OCI-LY3 (cell line): ENCODE data around the gene NOP56.

ENCODE experiments used
- H2AFZ ChIP-seq: fragments of 200-600, 300-600 bp; shearing (Covaris generic); 2 replicates; pipeline ENCODE4 v1.6.0; 2014; ENCODE audit warnings: antibody characterized with exemption, low read depth, low read length
- H3K27ac ChIP-seq: fragments of 200-600, 300-600 bp; sonication (generic); 2 replicates; pipeline ENCODE4 v1.5.1; 2014; ENCODE audit warnings: mild to moderate bottlenecking, low read length, moderate library complexity, mixed read lengths
- H3K27me3 ChIP-seq: fragments of 200-600, 300-600 bp; sonication (generic); 2 replicates; pipeline ENCODE4 v1.6.1; 2014; ENCODE audit warnings: low read depth, low read length, mixed read lengths
- H3K36me3 ChIP-seq: fragments of 200-600, 300-600 bp; sonication (generic); replicated peaks from 2 replicates; pipeline ENCODE3; 2014; ENCODE audit warnings: low read depth, low read length, mixed read lengths
- H3K4me1 ChIP-seq: fragments of 300-600, 200-600 bp; sonication (generic); 2 replicates; pipeline ENCODE4 v1.6.1; 2014; ENCODE audit warnings: low read length, mixed read lengths
- H3K4me2 ChIP-seq: fragments of 200-600, 300-600 bp; sonication (generic); 2 replicates; pipeline ENCODE4 v1.6.1; 2014; ENCODE audit warnings: low read length, mixed read lengths
- H3K4me3 ChIP-seq: fragments of 300-600, 200-600 bp; sonication (generic); 2 replicates; pipeline ENCODE4 v1.5.1; 2014; ENCODE audit warnings: antibody characterized with exemption, mild to moderate bottlenecking, low read length, moderate library complexity
- H3K79me2 ChIP-seq: fragments of 300-600, 200-600 bp; shearing (Covaris generic); 2 replicates; pipeline ENCODE4 v1.6.1; 2014; ENCODE audit warnings: mild to moderate bottlenecking, low read length, mixed read lengths
- H3K9ac ChIP-seq: fragments of 300-600, 200-600 bp; shearing (Covaris generic); 2 replicates; pipeline ENCODE4 v1.6.0; 2014; ENCODE audit warnings: mild to moderate bottlenecking, low read length, moderate library complexity
- H3K9me3 ChIP-seq: fragments of 200-600, 300-600 bp; shearing (Covaris generic); 2 replicates; pipeline ENCODE4 v1.6.1; 2014; ENCODE audit warnings: low read length, mixed read lengths; ENCODE audit not compliant: insufficient read depth
- H4K20me1 ChIP-seq: fragments of 200-600, 300-600 bp; sonication (generic); 2 replicates; pipeline ENCODE4 v1.6.1; 2016; ENCODE audit warnings: low read length, mixed read lengths; ENCODE audit not compliant: insufficient read depth
- CTCF ChIP-seq: fragments of 200-600, 300-600 bp; sonication (generic); IDR thresholded peaks from 2 replicates; pipeline ENCODE4 v1.5.1; 2014; ENCODE audit warnings: antibody characterized with exemption, low read length, low read depth
- EZH2phosphoT487 ChIP-seq: fragments of 200-600 bp; shearing (Covaris generic); IDR thresholded peaks from 2 replicates; pipeline ENCODE4 v1.6.1; 2018; ENCODE audit warnings: antibody characterized with exemption, mixed run types, low read depth

Gene NOP56

GRCh38 chr20:2696646-2697045, 44.2 kb downstream of the NOP56 start:
- H3K4me3 ChIP-seq: no peak overlapping the region
- no peak overlapping the region for H2AFZ ChIP-seq
- H3K4me1 ChIP-seq: no peaks in the 10 kb centered on the region
- H3K27me3 ChIP-seq: peaks cover 32% of the 10 kb centered on the region
- H3K9ac ChIP-seq: no peak overlapping the region
- H3K36me3 ChIP-seq: no peaks in the 10 kb centered on the region
- no peaks in the 10 kb centered on the region for H3K79me2 ChIP-seq
- no peak overlapping the region for H3K27ac ChIP-seq
- no peak overlapping the region for H3K4me2 ChIP-seq
- no peaks in the 10 kb centered on the region for H4K20me1 ChIP-seq
- no peaks in the 10 kb centered on the region for H3K9me3 ChIP-seq
- TF ChIP-seq EZH2phosphoT487: no peak
- TF ChIP-seq CTCF: no peak

DNA sequence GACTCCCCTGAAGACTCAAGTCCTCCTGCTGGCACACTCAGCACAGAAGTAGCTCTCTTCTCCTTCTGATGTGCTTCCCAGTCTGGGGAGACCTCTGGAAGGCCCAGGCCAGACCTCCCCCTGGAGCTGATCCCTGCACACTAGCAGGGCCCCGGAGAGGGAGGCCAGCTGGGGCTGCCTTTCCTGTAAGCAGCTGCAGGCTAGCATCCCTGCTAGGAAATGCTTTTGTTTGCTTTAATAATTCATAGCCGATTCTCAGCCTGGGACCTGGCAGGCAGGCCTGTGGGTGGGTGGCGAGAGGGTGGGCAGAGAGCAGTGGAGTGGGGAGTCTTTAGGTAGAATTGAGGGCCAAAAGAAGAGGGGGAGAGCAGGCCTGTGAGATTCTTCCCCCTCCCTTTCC, 45.3 kb downstream of the NOP56 start:
- H2AFZ ChIP-seq: no peak overlapping the region
- no peaks in the 10 kb centered on the region for H3K9me3 ChIP-seq
- no peaks in the 10 kb centered on the region for H3K36me3 ChIP-seq
- no peak overlapping the region for H3K9ac ChIP-seq
- H3K4me1 ChIP-seq: no peaks in the 10 kb centered on the region
- peaks cover 28% of the 10 kb centered on the region for H3K27me3 ChIP-seq
- TF ChIP-seq CTCF (no peak), EZH2phosphoT487 (no peak)
- no peaks in the 10 kb centered on the region for H3K79me2 ChIP-seq
- no peak overlapping the region for H3K4me3 ChIP-seq
- H3K27ac ChIP-seq: no peak overlapping the region
- no peaks in the 10 kb centered on the region for H4K20me1 ChIP-seq
- no peak overlapping the region for H3K4me2 ChIP-seq

- no peak overlapping the region for H3K27ac ChIP-seq
- H3K4me3 ChIP-seq: no peak overlapping the region
- H3K36me3 ChIP-seq: no peaks in the 10 kb centered on the region
- TF ChIP-seq EZH2phosphoT487 (no peak), CTCF (no peak)
- no peaks in the 10 kb centered on the region for H4K20me1 ChIP-seq
- no peak overlapping the region for H2AFZ ChIP-seq
- no peak overlapping the region for H3K4me2 ChIP-seq
- H3K9ac ChIP-seq: no peak overlapping the region
- no peaks in the 10 kb centered on the region for H3K9me3 ChIP-seq
- H3K4me1 ChIP-seq: no peaks in the 10 kb centered on the region
- H3K79me2 ChIP-seq: no peaks in the 10 kb centered on the region
- peaks cover 28% of the 10 kb centered on the region for H3K27me3 ChIP-seq
Measured at GRCh38 chr20:2698186-2698817, 45.9 kb downstream of the NOP56 start.

GRCh38 chr20:2698912-2699311, 46.5 kb downstream of the NOP56 start:
- H4K20me1 ChIP-seq: no peaks in the 10 kb centered on the region
- H3K27ac ChIP-seq: no peak overlapping the region
- H3K4me3 ChIP-seq: no peak overlapping the region
- H3K27me3 ChIP-seq: peaks cover 28% of the 10 kb centered on the region
- H3K4me1 ChIP-seq: no peaks in the 10 kb centered on the region
- no peaks in the 10 kb centered on the region for H3K79me2 ChIP-seq
- H3K9ac ChIP-seq: no peak overlapping the region
- no peaks in the 10 kb centered on the region for H3K9me3 ChIP-seq
- H3K36me3 ChIP-seq: no peaks in the 10 kb centered on the region
- TF ChIP-seq CTCF (no peak), EZH2phosphoT487 (no peak)
- H2AFZ ChIP-seq: no peak overlapping the region
- no peak overlapping the region for H3K4me2 ChIP-seq
